ENCODE data around the gene MT1E. TPM values are rescaled to one million over a fixed set of nuclear protein-coding genes. Genes with fewer than 3 reads are reported as not detected.

Gene MT1E
- total and polyA plus RNA-seq, 11 donors: 33.3 to 192 (median 103) TPM

DNA sequence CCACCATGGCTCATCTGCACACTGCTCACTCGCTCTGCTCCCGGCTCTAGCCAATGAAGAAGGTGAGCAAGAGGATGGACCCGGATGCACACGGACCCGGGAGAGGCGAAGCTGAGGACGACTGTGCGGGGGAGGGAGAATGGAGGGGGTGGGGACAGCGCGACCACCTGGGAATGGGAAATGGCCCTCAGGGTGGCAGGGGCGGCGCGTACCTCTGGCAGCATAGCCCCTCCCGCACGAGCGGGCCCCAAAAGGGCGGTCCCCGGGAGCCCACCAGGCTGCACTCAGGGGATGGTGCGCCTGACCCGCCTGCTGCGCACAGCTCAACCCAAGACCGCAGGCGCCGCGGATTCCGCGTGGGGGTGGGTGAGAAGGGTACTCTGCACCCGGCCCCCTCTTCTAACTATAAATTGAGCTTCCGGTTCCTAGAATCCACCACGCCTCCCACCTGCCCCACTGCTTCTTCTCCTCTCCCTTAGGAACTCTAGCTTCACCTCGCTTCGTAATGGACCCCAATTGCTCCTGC lies 50.2 kb downstream of the MT1E start:
- H3K4me1 ChIP-seq: peaks cover 0 to 17% (median 5%) of the 10 kb centered on the region in 12 donors
- no peak overlapping the region for H3K27ac ChIP-seq
- DNase-seq (no peak), ATAC-seq (peak in 2 of 4 donors; percentile 10 to 11)
- 7 to 21% (median 10%) methylated on average over 27 to 32 of the region's 32 CpGs for WGBS, 4 donors
- H3K9me3 ChIP-seq: no peaks in the 10 kb centered on the region
- TF ChIP-seq POLR2A (IDR thresholded peaks at IDR 0.05): no peak
- TF ChIP-seq, protein P1, sequence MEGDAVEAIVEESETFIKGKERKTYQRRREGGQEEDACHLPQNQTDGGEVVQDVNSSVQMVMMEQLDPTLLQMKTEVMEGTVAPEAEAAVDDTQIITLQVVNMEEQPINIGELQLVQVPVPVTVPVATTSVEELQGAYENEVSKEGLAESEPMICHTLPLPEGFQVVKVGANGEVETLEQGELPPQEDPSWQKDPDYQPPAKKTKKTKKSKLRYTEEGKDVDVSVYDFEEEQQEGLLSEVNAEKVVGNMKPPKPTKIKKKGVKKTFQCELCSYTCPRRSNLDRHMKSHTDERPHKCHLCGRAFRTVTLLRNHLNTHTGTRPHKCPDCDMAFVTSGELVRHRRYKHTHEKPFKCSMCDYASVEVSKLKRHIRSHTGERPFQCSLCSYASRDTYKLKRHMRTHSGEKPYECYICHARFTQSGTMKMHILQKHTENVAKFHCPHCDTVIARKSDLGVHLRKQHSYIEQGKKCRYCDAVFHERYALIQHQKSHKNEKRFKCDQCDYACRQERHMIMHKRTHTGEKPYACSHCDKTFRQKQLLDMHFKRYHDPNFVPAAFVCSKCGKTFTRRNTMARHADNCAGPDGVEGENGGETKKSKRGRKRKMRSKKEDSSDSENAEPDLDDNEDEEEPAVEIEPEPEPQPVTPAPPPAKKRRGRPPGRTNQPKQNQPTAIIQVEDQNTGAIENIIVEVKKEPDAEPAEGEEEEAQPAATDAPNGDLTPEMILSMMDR (IDR thresholded peaks at IDR 0.05): no peak
- peaks cover 0 to 40% (median 12%) of the 10 kb centered on the region in 9 donors for H3K27me3 ChIP-seq
- no peaks in the 10 kb centered on the region for H3K36me3 ChIP-seq
- intact Hi-C loops (cut with DNase I): loop anchor here in 1 of 10 donors (2.0 kb wide), 1 partner anchor 27 kb away; no protein-coding TSS in a partner anchor
- H3K4me3 ChIP-seq: peak overlapping the region in 10 of 12 donors; percentile 13 to 40 (median 27)

Other genes starting within 250 kb of the MT1E start
- gene AMFR, start 200.2 kb upstream of the MT1E start, total RNA-seq: 100 to 1,000 TPM in 2 of 9 donors, 10 to 100 TPM in 7; 57.1 to 146 (median 84.8) TPM
- gene AMFR, start 200.2 kb upstream of the MT1E start, polyA plus RNA-seq: 10 to 100 TPM; 26.4 to 97.4 TPM
- 10 to 100 TPM; 35.2 to 74.3 (median 65.9) TPM for gene NUDT21, start 174.4 kb upstream of the MT1E start, total RNA-seq
- gene NUDT21, start 174.4 kb upstream of the MT1E start, polyA plus RNA-seq: 10 to 100 TPM; 10.9 to 53.8 TPM
- gene OGFOD1, start 174.2 kb upstream of the MT1E start, total RNA-seq: 10 to 100 TPM; 20.8 to 39.1 (median 31.9) TPM
- 10 to 100 TPM; 11.4 to 37.6 TPM for gene OGFOD1, start 174.2 kb upstream of the MT1E start, polyA plus RNA-seq
- 10 to 100 TPM; 31.2 to 76.2 (median 49.4) TPM for gene BBS2, start 105.8 kb upstream of the MT1E start, total RNA-seq
- gene BBS2, start 105.8 kb upstream of the MT1E start, polyA plus RNA-seq: 10 to 100 TPM; 12.2 to 24.6 TPM
- not detected for gene MT4, start 60.7 kb upstream of the MT1E start, total RNA-seq
- gene MT4, start 60.7 kb upstream of the MT1E start, polyA plus RNA-seq: not detected
- 1 to 10 TPM in 8 of 9 donors, not detected in 1; 1.3 to 6.9 (median 3.7) TPM for gene MT3, start 36.3 kb upstream of the MT1E start, total RNA-seq
- gene MT3, start 36.3 kb upstream of the MT1E start, polyA plus RNA-seq: 10 to 100 TPM in 1 of 2 donors, 1 to 10 TPM in 1; 2.3 to 20.0 TPM
- gene MT2A, start 17.2 kb upstream of the MT1E start, total RNA-seq: 100 to 1,000 TPM in 6 of 9 donors, 10 to 100 TPM in 3; 44.3 to 318 (median 125) TPM
- 100 to 1,000 TPM; 105 to 299 TPM for gene MT2A, start 17.2 kb upstream of the MT1E start, polyA plus RNA-seq
- gene MT1M, start 6.9 kb downstream of the MT1E start, total RNA-seq: 10 to 100 TPM in 1 of 9 donors, 1 to 10 TPM in 6, under 1 TPM in 2; 0.61 to 16.2 (median 2.2) TPM
- gene MT1M, start 6.9 kb downstream of the MT1E start, polyA plus RNA-seq: 10 to 100 TPM in 1 of 2 donors, 1 to 10 TPM in 1; 7.4 to 11.2 TPM
- 10 to 100 TPM in 2 of 9 donors, 1 to 10 TPM in 6, under 1 TPM in 1; 0.92 to 30.1 (median 3.3) TPM for gene MT1A, start 12.9 kb downstream of the MT1E start, total RNA-seq
- gene MT1A, start 12.9 kb downstream of the MT1E start, polyA plus RNA-seq: 10 to 100 TPM in 1 of 2 donors, 1 to 10 TPM in 1; 8.4 to 43.3 TPM
- not detected for gene MT1B, start 26.1 kb downstream of the MT1E start, total RNA-seq
- not detected for gene MT1B, start 26.1 kb downstream of the MT1E start, polyA plus RNA-seq
- 1 to 10 TPM in 7 of 9 donors, not detected in 2; 1.3 to 8.1 (median 3.3) TPM for gene MT1F, start 32.2 kb downstream of the MT1E start, total RNA-seq
- gene MT1F, start 32.2 kb downstream of the MT1E start, polyA plus RNA-seq: 1 to 10 TPM; 1.3 to 1.4 TPM
- 10 to 100 TPM in 1 of 9 donors, 1 to 10 TPM in 2, not detected in 6; 1.4 to 19.1 (median 6.0) TPM for gene MT1G, start 42.3 kb downstream of the MT1E start, total RNA-seq
- gene MT1G, start 42.3 kb downstream of the MT1E start, polyA plus RNA-seq: 1 to 10 TPM in 1 of 2 donors, not detected in 1; 7.2 TPM
- gene MT1H, start 44.0 kb downstream of the MT1E start, total RNA-seq: 1 to 10 TPM in 2 of 9 donors, not detected in 7; 2.2 to 3.1 TPM
- gene MT1H, start 44.0 kb downstream of the MT1E start, polyA plus RNA-seq: not detected
- gene MT1X, start 56.7 kb downstream of the MT1E start, total RNA-seq: 100 to 1,000 TPM in 4 of 9 donors, 10 to 100 TPM in 5; 20.6 to 918 (median 77.7) TPM
- gene MT1X, start 56.7 kb downstream of the MT1E start, polyA plus RNA-seq: 100 to 1,000 TPM; 144 to 145 TPM
- gene NUP93, start 104.3 kb downstream of the MT1E start, total RNA-seq: 10 to 100 TPM; 21.8 to 49.0 (median 27.8) TPM
- 10 to 100 TPM; 23.7 to 28.5 TPM for gene NUP93, start 104.3 kb downstream of the MT1E start, polyA plus RNA-seq
- gene SLC12A3, start 239.4 kb downstream of the MT1E start, total RNA-seq: under 1 TPM in 1 of 9 donors, not detected in 8; 0.08 TPM
- not detected for gene SLC12A3, start 239.4 kb downstream of the MT1E start, polyA plus RNA-seq